ENCODE results near the gene DBI.

GRCh38 chr2:119364798-119365197, 2.0 kb upstream of the DBI start:
- no peak for TF ChIP-seq POLR2A (IDR thresholded peaks at IDR 0.05)
- TF ChIP-seq CTCF (IDR thresholded peaks at IDR 0.05): no peak

All from thyroid gland (tissue), 4 donors.